Activated CD8-positive, alpha-beta memory T cell treated with anti-CD3 and anti-CD28 coated beads for 36 hours (primary cell): ENCODE results near the gene MYCBP. TPM values are rescaled to one million over a fixed set of nuclear protein-coding genes. Genes with fewer than 3 reads are reported as not detected.

Experiments used
- CTCF ChIA-PET: fragments of 350-600 bp; sonication (Branson Sonifier 250); formaldehyde crosslinking; loops from one replicate; lab custom pipeline; 2021; ENCODE audit warnings: antibody characterized with exemption; lab: Charles Lee
- POLR2A ChIA-PET: fragments of 350-600 bp; sonication (Branson Sonifier 250); formaldehyde crosslinking; loops from one replicate; lab custom pipeline; 2021; ENCODE audit warnings: antibody characterized with exemption; lab: Charles Lee
- total RNA-seq, 2 experiments: library from RNA; stranded (reverse); gene quantifications; one replicate each; pipeline ENCODE4 v1.2.3, GENCODE V29; 2021

Gene MYCBP
- total RNA-seq, 2 experiments from 2014 or later: 66.4 to 71.9 TPM

DNA sequence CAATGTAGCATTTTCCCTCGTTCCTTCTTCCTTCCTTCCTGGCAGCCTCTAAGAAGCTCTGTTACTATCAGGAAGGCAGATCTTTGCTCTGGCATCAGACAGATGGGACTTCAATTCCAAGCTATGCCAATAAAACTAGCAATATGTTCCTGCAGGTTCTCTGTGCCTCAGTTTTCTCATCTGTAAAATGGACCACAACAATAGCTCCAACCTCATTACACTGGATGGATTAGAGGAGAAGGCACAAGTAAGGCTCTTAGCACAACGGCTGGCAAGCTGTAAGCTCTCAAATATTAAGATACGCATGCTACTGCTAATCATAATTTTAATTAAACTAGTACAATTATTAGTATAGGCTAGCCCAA is 40.8 kb downstream of the MYCBP start:
- ChIA-PET POLR2A (no interaction called here), CTCF (no interaction called here)

DNA sequence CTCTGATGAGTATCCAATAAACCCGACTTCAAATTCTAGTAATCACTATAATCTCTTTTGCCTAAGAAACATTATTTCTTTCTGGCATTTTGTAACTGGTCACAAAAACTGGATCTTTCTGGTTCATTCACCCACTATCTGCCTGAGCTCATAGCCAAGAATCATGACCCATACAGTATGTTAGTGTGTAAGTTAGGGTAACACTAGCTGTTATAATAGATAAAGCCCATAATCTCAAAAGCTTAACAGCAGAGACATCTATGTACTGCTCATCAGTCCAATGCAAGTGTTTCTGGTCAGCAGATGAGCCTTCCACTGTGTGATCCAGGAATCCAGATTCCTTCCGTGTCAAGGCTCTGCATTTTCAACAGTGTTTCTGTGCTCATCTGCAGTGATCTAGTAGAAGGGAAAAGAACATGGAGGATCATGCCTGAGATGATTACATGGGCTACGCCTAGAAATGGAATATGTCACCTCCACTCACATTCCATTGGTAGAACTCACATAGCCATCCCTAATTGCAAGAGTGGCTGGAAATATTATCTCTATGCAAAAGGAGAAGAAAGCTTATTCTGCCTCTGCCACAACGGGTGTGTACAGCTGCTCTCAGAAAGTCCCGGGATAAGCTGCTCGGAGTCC is 41.3 kb downstream of the MYCBP start:
- CTCF ChIA-PET: interaction anchor here (0.7 kb wide), 1 partner anchor 268 kb away, joined by 4 read pairs; no protein-coding TSS in a partner anchor

DNA sequence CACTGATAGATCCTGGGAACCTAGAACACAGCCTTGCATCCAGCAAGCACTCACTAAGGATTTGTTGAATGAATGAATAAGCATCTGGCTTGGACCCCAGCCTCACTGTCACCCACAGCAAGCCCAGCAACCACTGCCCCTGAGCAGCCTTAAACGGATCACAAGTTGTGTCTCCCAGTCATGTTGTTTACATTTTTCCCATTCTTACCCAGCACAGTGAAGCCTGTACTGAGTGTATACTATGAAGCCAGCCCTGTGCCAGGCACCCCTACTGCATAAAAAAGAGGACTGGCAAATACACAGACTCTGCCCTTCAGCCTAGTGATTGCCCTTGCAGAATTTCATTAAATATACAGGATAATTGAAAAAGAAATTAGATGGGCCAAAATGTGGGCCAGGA is 43.8 kb downstream of the MYCBP start:
- ChIA-PET CTCF (no interaction called here), POLR2A (no interaction called here)

More for the DNA sequence above, 41.3 kb downstream of the MYCBP start:
- POLR2A ChIA-PET: no interaction called here

DNA sequence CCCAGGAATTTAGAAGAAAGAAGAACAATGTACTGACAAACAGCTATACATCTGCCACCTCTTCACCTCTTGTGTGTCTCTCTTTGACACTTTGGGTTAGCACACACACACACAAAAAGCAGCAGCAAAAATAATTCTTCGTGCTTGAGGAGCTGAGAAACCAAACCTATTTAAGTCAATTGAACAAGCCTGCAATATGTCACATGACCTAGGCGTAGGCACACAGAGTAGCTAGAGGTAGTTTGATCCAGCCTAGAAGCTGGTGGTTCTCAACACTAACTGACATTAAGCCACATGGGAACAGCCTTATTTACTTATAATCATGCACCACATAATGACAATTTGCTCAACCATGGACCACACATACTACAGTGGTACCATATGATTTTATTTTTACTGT is 45.8 kb downstream of the MYCBP start:
- CTCF ChIA-PET: interaction anchor here (1.0 kb wide), 1 partner anchor 8 kb away, joined by 3 read pairs; no protein-coding TSS in a partner anchor
- POLR2A ChIA-PET: no interaction called here

DNA sequence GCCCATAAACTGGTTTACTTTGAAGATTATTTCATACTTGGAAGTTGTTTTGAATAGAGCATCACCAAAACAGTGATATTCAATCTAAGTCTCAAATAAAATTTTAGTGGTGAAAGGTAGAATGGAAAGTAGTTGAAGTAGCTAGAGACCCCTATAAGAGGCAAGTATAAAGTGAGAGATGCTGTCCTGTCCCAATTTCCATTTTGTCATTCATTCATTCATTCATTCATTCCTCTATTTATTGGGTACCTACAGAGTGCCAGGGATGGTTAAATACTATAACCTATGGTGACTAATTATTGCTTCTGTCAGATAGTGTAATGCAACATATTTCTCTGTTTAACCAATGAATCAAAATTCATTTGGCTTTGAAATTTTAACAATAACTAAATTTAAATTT is 46.3 kb downstream of the MYCBP start:
- ChIA-PET CTCF (interaction anchor here (1.0 kb wide), 1 partner anchor 8 kb away, joined by 3 read pairs; no protein-coding TSS in a partner anchor), POLR2A (no interaction called here)

DNA sequence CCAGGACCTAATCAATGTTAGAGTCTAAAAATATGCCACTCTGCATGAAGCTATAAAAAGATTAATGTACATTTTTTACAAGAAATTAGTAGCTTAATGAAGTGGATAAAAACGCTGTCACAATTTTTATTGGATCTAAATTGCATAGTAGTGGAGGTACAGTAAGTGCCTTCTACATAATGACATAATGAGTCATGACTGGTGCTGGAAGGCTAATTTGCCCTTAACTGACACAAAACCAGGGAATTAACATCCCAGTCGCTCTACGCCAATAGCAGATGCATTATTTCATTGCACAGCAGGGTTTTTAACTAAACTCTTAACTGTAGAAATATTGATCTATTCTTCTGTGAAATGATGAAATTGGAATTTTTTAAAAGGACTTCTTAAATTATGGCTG is 46.9 kb downstream of the MYCBP start:
- ChIA-PET POLR2A (no interaction called here), CTCF (interaction anchor here (1.2 kb wide), 1 partner anchor 11 kb away, joined by 3 read pairs; no protein-coding TSS in a partner anchor)

DNA sequence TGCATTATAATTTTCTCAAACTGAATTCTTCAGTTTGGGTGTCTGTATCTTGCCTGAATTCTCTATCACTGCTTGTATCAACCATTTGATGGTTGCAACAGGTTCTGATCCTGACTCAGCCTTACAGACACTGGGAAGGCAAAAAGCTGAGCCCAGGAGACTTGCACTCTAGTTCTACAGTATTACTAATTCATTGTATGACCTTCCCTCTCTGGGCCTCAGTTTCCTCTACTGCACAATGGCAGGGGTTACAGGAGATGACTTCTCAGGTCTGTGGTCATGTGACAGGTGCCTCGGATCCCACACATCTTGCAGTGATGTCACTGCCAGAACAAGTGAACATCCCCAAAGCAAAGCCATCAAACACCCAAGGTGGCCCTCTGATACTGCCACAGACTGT is 52.3 kb downstream of the MYCBP start:
- CTCF ChIA-PET: interaction anchor here (0.5 kb wide), 1 partner anchor 45 kb away, joined by 3 read pairs; no protein-coding TSS in a partner anchor
- POLR2A ChIA-PET: no interaction called here

DNA sequence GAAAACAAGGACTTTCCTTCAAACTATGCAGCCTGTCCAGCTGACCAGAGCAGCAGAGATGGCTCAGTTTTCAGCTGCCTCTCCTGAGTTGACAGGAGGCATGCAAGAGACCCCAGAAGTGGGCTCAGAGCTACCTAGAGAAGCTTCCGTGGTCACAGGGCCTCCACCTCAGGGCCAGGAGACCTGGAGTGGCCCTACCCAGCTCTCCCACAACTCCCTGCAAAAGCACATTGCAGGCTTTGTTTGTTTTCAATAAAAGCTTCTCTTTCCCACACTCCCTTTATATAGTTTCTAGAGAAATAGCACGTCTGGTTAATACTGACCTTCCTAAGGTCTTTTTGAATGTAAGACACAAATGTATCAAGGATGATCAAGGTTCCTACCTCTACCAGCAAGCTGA is 53.6 kb downstream of the MYCBP start:
- CTCF ChIA-PET: interaction anchor here (1.1 to 1.8 kb wide), 3 partner anchors 8 to 270 kb away, joined by 3 to 4 read pairs (median 3); no protein-coding TSS in a partner anchor
- POLR2A ChIA-PET: interaction anchor here (0.6 kb wide), 1 partner anchor 1501 kb away, joined by 3 read pairs; no protein-coding TSS in a partner anchor

DNA sequence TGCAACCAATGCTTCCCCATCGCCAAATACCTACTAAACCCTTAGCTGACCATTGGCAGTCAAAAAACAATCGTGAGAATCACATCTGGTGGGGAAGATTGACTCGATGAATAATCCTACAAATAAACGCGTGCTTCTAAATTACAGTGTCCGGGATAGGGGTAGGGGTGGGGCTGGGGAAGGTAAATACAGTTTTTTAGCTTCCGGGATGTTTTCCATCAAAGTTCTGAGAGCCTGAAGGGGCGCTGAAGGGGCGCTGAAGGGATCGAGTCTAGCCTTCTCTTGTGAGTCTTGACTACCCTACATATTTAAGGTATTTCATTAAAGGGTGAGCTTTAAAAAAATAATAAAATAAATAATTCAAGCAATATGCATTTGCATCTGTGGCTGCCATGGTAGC is 54.1 kb downstream of the MYCBP start:
- POLR2A ChIA-PET: no interaction called here
- CTCF ChIA-PET: interaction anchor here (0.6 to 1.8 kb wide), 4 partner anchors 8 to 1286 kb away, joined by 3 to 4 read pairs (median 3); no protein-coding TSS in a partner anchor

DNA sequence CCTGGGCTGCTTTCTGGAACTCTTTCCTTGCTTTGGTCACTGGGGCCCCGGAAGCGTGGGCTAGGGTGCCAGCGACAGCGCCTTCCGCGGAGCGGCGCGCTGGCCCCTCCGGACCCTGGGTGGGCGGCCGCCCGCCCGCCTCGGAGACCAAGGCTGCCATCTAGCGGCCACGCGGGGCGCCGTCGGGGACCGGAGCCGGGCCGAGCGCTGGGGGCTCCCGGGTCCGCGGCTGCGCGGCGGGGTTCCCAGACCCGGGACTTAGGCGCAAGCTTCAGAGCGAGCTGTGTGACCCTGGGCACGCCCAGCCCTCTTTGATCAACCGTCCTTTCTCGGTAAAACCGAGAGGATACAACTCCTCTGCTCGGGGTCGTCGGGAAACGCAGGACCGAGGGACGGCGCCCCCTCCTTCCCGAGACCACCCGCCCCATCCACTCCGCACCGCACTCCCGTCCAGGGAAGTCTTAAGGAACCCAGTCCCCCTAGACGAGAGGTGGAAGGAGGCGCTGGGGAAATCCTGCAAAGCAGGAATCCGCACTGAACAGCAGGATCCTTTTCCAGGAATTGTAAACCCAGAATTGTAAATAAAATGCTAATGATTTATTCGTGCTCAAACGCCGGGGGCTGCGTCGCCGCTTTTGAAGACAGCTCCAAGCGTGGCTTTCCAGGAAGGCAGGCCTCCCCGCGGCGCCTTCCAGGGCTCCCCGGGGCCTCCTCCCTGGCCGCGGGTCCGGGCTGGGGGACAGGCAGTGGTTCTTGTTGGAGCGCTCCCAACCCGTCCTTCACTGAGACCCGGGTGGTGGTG is 54.8 kb downstream of the MYCBP start:
- POLR2A ChIA-PET: no interaction called here
- CTCF ChIA-PET: interaction anchor here (0.6 to 1.8 kb wide), 4 partner anchors 9 to 1286 kb away, joined by 3 to 4 read pairs (median 3); no protein-coding TSS in a partner anchor

DNA sequence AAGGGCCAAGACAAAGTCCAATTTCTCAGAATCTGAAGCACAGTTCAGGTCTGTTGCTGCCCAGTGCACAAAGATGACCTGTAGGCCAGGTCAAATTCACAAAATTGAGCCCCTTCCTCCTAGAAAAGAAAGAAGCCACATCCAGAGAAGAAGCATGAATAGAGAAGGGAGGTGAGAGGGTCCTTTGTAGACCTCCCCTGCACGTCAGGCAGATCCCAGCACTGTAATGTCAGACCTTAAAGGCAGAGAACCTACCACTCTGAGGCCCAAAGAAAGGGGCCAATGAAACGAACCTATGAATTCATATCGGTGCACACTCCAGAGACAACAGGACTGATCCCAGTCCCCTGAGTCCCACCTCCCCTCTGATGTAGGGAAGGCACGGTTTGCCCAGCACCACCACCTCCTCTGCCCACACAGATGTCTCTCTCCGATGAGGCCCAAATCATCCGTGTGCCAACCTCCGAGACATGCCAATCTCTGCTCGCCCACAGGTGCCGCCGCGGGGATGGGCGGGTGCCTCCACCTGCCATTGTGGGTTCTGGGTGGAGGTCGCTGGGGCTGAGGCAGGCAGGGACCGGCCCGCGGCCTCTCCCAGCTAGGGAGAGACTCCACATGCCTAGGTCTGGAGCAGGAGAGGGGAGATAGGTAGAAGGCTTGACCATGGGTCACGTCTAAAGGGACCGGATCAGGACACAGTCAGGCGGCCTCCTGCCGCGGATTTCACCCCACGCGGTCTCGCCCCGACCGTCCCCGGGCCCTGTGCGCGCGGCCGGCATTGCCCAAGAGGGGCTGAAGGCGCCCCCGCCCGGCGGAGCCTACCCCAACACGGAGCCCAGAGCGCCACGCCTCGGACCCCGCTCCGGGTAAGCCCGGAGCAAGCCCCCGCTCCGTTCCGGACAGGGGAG is 55.6 kb downstream of the MYCBP start:
- ChIA-PET POLR2A (no interaction called here), CTCF (no interaction called here)

DNA sequence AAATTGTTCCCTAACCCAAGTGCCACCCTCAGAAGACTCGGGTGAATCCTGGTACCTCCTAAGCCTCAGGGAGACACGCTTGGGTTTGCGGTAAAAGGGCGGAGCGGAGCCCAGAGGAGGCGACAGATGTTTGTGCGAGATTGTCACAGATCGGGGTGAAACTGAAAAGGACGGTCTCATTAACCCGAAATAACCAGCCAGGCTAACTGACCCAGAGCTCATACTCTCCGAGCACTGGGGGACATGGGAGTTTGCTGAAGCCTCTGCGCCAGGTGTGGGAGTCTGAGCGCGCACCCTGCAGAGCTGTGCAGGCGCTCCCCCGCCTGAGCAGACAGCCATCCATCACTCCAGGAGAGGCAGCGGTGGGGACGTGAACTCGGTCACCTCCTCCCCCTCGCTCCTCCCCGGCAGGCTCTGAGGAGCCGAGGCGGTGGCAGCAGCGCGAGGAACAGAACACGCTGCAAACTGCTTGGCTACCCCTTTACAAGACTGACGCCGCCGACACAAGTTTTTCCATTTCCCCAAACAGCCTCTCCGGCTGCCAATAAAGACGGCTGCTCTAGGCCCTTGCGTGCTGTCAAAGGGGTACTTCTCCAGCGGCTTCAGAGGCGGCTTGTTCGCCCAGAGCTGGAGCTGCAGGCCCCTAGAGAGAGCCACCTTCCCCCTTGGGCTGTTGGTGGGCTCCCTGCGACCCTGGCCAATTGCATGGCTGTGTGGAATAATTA is 57.1 kb downstream of the MYCBP start:
- CTCF ChIA-PET: interaction anchor here (1.3 kb wide), 1 partner anchor 10 kb away, joined by 3 read pairs; no protein-coding TSS in a partner anchor
- POLR2A ChIA-PET: no interaction called here

DNA sequence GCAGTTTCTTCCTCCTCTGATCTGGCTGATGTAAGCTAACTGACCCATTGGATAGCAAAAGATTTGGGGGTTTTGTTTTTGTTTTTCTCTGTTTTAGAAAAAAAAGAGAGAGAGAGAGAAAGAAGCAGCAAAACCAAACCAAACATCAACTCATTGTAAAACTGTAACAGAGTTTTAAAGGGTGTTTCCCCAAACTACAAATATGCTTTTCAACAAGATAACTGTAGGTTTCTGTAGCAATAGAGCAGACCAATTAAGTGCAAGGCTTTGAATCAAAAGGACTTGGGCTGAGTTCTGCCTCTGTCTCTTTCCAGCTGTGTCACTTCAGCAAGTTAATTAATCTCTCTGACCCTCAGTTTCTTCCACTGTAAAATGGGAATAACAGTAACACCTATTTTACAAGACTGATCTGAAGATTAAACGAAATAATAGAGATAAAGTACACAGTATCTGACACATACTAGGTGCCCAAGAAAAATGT is 58.1 kb downstream of the MYCBP start:
- ChIA-PET CTCF (interaction anchor here (1.3 kb wide), 1 partner anchor 11 kb away, joined by 3 read pairs; no protein-coding TSS in a partner anchor), POLR2A (no interaction called here)

DNA sequence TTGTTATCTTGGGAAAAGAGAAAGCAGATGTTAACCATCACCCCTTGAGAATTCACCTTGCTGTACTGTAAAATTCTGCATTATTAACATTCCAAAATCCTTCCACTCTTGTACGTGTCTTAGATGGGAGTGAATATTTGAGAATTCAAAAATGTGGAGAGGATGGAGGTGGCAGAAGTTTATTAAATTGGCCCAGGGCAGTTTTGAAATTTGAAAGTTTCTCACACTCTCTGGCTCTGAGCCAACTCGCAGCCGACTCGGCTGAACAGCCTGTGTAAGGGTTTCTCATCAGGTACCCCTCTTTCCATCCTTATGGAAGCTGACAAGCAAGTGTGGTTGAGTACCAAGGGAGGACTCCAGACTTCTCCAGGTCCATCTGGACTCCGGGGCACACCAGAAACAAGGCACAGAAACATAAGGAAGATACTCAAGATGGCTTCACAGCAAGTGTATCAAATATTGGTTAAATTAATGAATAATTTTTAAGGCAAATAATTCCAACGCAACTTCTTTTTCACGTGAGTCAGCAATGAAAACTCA is 58.6 kb downstream of the MYCBP start:
- POLR2A ChIA-PET: no interaction called here
- CTCF ChIA-PET: no interaction called here

DNA sequence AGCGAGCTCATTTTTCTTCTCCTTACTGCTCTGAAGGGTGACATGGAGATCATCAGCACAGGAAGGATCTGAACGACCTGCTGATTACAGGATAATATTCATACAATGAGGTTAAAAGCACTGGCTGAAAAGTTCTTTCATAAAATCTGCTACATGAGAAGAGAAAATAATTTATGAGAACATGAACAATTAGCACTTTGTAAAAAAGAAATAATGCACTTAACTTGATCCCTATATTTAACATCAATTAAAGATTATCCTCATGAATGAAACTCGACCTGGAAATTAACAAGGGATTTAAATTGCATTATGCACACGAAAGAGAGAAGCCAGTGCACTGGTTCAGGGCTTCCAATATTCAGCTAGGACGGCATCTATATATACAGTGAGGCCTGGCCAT is 60.2 kb downstream of the MYCBP start:
- CTCF ChIA-PET: no interaction called here
- POLR2A ChIA-PET: no interaction called here
